Panc1 (cell line): Measurements from ENCODE around the gene PYGM. TPM values are rescaled to one million over a fixed set of nuclear protein-coding genes. Genes with fewer than 3 reads are reported as not detected.
A peak's percentile ranks its signal among the peaks of the same experiment; 100 is the strongest.

Experiments
- ATAC-seq: fragments of 200-7000 bp; cut with Tn5 transposase; 2 replicates; pipeline ENCODE4 v1.9.1; 2020; ENCODE audit warnings: mild to moderate bottlenecking, moderate library complexity
- BruUV-seq: library from RNA; stranded (reverse); fragments of 400-500 nt; replicated peaks from 2 replicates; lab custom pipeline; 2021; lab: Mats Ljungman, UMichigan
- CTCF ChIA-PET: fragments of 300-600 bp; sonication (Branson Sonifier 250); formaldehyde crosslinking; loops from one replicate; lab custom pipeline; 2022; ENCODE audit warnings: antibody characterized with exemption; lab: Charles Lee
- POLR2A ChIA-PET: fragments of 300-600 bp; sonication (Branson Sonifier 250); formaldehyde crosslinking; loops from one replicate; lab custom pipeline; 2022; ENCODE audit warnings: antibody characterized with exemption; lab: Charles Lee
- DNase-seq: peaks from one replicate; pipeline ENCODE4 v3.0.0-alpha.2; 2010; ENCODE audit warnings: low read depth, low spot score
- H3K27ac ChIP-seq: 2 replicates; pipeline ENCODE4 v1.5.1; 2011; ENCODE audit warnings: mild to moderate bottlenecking, low read length, inconsistent platforms
- H3K27me3 ChIP-seq: fragments of 200-500 bp; sonication (Bioruptor generic); 2 replicates; pipeline ENCODE4 v1.6.0; 2014; ENCODE audit warnings: low read length, inconsistent platforms; ENCODE audit not compliant: control insufficient read depth, insufficient read depth
- H3K36me3 ChIP-seq: fragments of 200-500 bp; sonication (Bioruptor generic); 2 replicates; pipeline ENCODE4 v1.5.1; 2014; ENCODE audit warnings: inconsistent platforms, mild to moderate bottlenecking, low read length, moderate library complexity; ENCODE audit not compliant: control insufficient read depth, insufficient read depth
- H3K4me1 ChIP-seq: 2 replicates; pipeline ENCODE4 v1.5.1; 2011; ENCODE audit warnings: inconsistent platforms, mild to moderate bottlenecking, low read length, moderate library complexity; ENCODE audit not compliant: control insufficient read depth, insufficient read depth
- H3K4me3 ChIP-seq, 2 experiments: 2 replicates each; pipeline ENCODE4 v1.5.1; 2011 to 2012; ENCODE audit warnings: low read depth in 2 of 2, low read length in 2 of 2, mild to moderate bottlenecking in 2 of 2, inconsistent platforms in 1 of 2, moderate library complexity in 1 of 2
- H3K9me3 ChIP-seq: fragments of 200-500 bp; sonication (Bioruptor generic); 2 replicates; pipeline ENCODE4 v1.5.1; 2014; ENCODE audit warnings: low read depth, mild to moderate bottlenecking, inconsistent platforms, low read length, moderate library complexity; ENCODE audit not compliant: control insufficient read depth, insufficient read depth
- POLR2AphosphoS5 ChIP-seq: IDR thresholded peaks from 2 replicates; pipeline ENCODE4 v1.6.1; 2012; ENCODE audit warnings: mild to moderate bottlenecking, low read depth, low read length, moderate library complexity
- SIN3A ChIP-seq: IDR thresholded peaks from 2 replicates; pipeline ENCODE4 v1.6.1; 2012; ENCODE audit warnings: low read depth, mild to moderate bottlenecking, low read length, moderate library complexity, borderline replicate concordance; ENCODE audit not compliant: insufficient read depth
- TCF7L2 ChIP-seq: IDR thresholded peaks from 2 replicates; pipeline ENCODE4 v1.6.1; 2011; ENCODE audit warnings: mild to moderate bottlenecking, low read depth, low read length, inconsistent platforms
- in situ Hi-C: cut with HindIII; loops from 2 replicates; pipeline ENCODE4 v1.10.0; 2016; ENCODE audit warnings: low sequenced_read_pairs, low pct_unique_long_range_greater_than_20kb
- intact Hi-C: fragments of 100-400 bp; cut with micrococcal nuclease; formaldehyde crosslinking; loops from one replicate; pipeline ENCODE4 v1.10.0; 2022; ENCODE audit not compliant: unreplicated experiment
- total RNA-seq: library from RNA; stranded (reverse); gene quantifications from one replicate; pipeline ENCODE4 v1.2.1, GENCODE V29; 2021; ENCODE audit not compliant: unreplicated experiment
- TF ChIP-seq, protein P1 (sequence below), 2 experiments: IDR thresholded peaks; 2 replicates each; pipeline ENCODE4 v1.6.1; 2011 to 2012; ENCODE audit warnings: low read depth in 2 of 2, control low read depth in 1 of 2, low read length in 1 of 2, mild to moderate bottlenecking in 1 of 2, moderate library complexity in 1 of 2; ENCODE audit not compliant: insufficient read depth in 1 of 2
- TF ChIP-seq, protein P2 (sequence below): fragments of 450-650 bp; IDR thresholded peaks from 2 replicates; pipeline ENCODE4 v1.5.1; 2017; ENCODE audit warnings: mild to moderate bottlenecking

The PYGM gene
- total RNA-seq, 1 experiment from 2014 or later, result 0.39 TPM

GRCh38 chr11:64803158-64803845, 43.5 kb upstream of the PYGM start, which contains the start of gene MAP4K2:
MAP4K2 (minus strand) TSS chr11:64803214; CDS start chr11:64803149, 65 bp downstream.
- TF ChIP-seq, protein P1, sequence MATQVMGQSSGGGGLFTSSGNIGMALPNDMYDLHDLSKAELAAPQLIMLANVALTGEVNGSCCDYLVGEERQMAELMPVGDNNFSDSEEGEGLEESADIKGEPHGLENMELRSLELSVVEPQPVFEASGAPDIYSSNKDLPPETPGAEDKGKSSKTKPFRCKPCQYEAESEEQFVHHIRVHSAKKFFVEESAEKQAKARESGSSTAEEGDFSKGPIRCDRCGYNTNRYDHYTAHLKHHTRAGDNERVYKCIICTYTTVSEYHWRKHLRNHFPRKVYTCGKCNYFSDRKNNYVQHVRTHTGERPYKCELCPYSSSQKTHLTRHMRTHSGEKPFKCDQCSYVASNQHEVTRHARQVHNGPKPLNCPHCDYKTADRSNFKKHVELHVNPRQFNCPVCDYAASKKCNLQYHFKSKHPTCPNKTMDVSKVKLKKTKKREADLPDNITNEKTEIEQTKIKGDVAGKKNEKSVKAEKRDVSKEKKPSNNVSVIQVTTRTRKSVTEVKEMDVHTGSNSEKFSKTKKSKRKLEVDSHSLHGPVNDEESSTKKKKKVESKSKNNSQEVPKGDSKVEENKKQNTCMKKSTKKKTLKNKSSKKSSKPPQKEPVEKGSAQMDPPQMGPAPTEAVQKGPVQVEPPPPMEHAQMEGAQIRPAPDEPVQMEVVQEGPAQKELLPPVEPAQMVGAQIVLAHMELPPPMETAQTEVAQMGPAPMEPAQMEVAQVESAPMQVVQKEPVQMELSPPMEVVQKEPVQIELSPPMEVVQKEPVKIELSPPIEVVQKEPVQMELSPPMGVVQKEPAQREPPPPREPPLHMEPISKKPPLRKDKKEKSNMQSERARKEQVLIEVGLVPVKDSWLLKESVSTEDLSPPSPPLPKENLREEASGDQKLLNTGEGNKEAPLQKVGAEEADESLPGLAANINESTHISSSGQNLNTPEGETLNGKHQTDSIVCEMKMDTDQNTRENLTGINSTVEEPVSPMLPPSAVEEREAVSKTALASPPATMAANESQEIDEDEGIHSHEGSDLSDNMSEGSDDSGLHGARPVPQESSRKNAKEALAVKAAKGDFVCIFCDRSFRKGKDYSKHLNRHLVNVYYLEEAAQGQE (IDR thresholded peaks at IDR 0.05; ENCODE audit: insufficient read depth in 1 of 2, low read depth in 2 of 2, low read length in 1 of 2), result no peak
- TF ChIP-seq POLR2AphosphoS5 (peak; percentile 68), SIN3A (0 out of 2 replicates have a peak, but pooled peaks have one; percentile 11), TCF7L2 (peak; percentile 66; the same call in 1 of the 2 replicates)
- no peaks in the 10 kb centered on the region for H3K27me3 ChIP-seq
- ChIA-PET CTCF (interaction anchor here (0.7 kb wide), 1 partner anchor 75 kb away, joined by 5 read pairs; the partner anchor contains the start of gene EHD1), POLR2A (interaction anchor here (0.8 kb wide), 1 partner anchor 31 kb away, joined by 3 read pairs; no protein-coding TSS in a partner anchor)
- no peaks in the 10 kb centered on the region for H3K9me3 ChIP-seq
- BruUV-seq, result no TSS peak
- intact Hi-C loops (no loop called here), in situ Hi-C loops (no loop called here)
- ATAC-seq, result peak; percentile 92
- peaks cover 18% of the 10 kb centered on the region for H3K4me1 ChIP-seq
- peak within 1 kb of the TSS; percentile 75 to 86 for H3K4me3 ChIP-seq
- DNase-seq, result peak; percentile 70
- H3K36me3 ChIP-seq, result no peaks in the 10 kb centered on the region; the same call in 1 of the 2 replicates
- peak within 1 kb of the TSS; percentile 81 for H3K27ac ChIP-seq

DNA sequence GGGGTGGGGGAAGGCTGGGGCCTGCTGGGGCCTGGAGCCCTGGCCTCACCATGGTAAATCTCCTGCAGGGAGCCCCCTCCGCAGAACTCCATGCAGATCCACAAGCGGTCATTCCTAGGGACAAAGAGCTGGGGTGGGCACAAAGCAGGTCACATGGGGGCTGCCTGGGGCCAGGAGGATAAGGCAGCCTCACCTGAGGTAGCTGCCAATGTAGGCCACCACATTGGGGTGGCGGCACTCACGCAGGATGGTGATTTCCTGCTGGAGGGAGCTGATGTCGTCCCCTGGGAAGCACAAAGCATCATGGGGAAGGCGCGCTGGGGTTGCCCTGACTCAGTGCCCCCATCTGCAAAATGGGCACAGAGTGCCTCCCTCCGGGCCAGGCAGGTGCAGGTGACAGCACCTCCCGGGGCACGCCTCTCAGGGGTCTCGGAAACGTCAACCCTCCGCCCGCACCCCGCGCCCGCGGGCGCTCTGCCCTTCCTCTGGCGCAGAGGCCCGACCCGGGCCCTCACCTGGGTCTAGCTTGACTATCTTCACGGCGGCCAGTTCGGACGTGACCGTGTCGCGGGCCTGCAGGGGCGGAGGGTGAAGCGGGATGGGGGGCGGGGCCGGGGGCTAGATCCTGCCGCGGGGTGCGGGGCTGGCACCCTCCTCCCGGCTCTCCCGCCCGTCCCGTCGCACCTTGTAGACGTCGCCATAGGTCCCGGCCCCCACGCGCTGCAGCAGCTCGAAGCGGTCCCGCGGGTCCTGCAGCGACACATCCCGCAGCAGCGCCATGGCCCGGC, 42.8 kb upstream of the PYGM start:
- in situ Hi-C loops, result no loop called here
- POLR2A ChIA-PET, result no interaction called here
- peak overlapping the region; percentile 81 for H3K27ac ChIP-seq

More for the DNA sequence above, 42.8 kb upstream of the PYGM start:
- no TSS peak for BruUV-seq
- H3K36me3 ChIP-seq, result no peaks in the 10 kb centered on the region; the same call in 1 of the 2 replicates
- no peak for DNase-seq
- peaks cover 18% of the 10 kb centered on the region for H3K4me1 ChIP-seq
- H3K27me3 ChIP-seq, result no peaks in the 10 kb centered on the region
- ATAC-seq, result peak; percentile 62
- peak overlapping the region; percentile 75 for H3K4me3 ChIP-seq
- CTCF ChIA-PET, result interaction anchor here (1.4 kb wide), 1 partner anchor 46 kb away, joined by 3 read pairs; no protein-coding TSS in a partner anchor
- intact Hi-C loops, result no loop called here
- no peaks in the 10 kb centered on the region for H3K9me3 ChIP-seq
- TF ChIP-seq, protein P2, sequence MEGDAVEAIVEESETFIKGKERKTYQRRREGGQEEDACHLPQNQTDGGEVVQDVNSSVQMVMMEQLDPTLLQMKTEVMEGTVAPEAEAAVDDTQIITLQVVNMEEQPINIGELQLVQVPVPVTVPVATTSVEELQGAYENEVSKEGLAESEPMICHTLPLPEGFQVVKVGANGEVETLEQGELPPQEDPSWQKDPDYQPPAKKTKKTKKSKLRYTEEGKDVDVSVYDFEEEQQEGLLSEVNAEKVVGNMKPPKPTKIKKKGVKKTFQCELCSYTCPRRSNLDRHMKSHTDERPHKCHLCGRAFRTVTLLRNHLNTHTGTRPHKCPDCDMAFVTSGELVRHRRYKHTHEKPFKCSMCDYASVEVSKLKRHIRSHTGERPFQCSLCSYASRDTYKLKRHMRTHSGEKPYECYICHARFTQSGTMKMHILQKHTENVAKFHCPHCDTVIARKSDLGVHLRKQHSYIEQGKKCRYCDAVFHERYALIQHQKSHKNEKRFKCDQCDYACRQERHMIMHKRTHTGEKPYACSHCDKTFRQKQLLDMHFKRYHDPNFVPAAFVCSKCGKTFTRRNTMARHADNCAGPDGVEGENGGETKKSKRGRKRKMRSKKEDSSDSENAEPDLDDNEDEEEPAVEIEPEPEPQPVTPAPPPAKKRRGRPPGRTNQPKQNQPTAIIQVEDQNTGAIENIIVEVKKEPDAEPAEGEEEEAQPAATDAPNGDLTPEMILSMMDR, result no peak
- TF ChIP-seq TCF7L2, result no peak
- TF ChIP-seq, protein P1 (IDR thresholded peaks at IDR 0.05; ENCODE audit: insufficient read depth in 1 of 2, low read depth in 2 of 2, low read length in 1 of 2), result no peak
- no peak for TF ChIP-seq POLR2AphosphoS5
